Cardiac fibroblast (primary cell): Measurements from ENCODE around the gene AKAP13.

ENCODE experiments used
- DNase-seq, 2 donors: peaks; one replicate each; pipeline versions ENCODE4 v3.0.0 to v3.0.0-alpha.2; 2010; ENCODE audit warnings: low read depth in 2 of 2
- H3K4me3 ChIP-seq, 2 donors: replicated peaks in 1 of 2; 1 replicate in 1 of 2; 2 replicates in 1 of 2; pipeline ENCODE4 v1.5.1; 2011; ENCODE audit warnings: low read depth in 2 of 2, low read length in 2 of 2, mild to moderate bottlenecking in 2 of 2, moderate library complexity in 1 of 2
- TF ChIP-seq, protein P1 (sequence below): IDR thresholded peaks from one replicate; pipeline ENCODE4 v1.5.1; 2011; ENCODE audit warnings: low read depth, mild to moderate bottlenecking, low read length, inconsistent platforms

Gene AKAP13

DNA sequence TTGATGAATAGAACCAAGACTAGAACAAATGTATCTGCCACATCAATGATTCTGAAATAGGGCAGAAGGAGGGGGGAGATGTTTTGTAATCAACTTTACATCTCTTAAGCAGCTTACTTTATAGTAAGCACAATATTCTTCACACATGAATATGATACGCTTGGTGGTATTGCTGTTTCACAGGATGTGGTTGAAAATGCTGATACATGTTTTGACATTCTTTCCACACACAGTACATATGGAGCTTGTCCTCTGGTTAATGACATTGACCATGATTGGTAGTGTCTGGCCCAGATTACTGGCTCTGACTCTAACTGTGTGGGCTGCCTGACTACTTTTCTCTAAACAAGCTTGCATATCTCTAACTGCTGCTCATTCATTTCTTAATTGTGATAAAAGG is 245.5 kb downstream of the AKAP13 start:
- H3K4me3 ChIP-seq, result no peak overlapping the region
- peak; percentile 60 to 73 for DNase-seq

DNA sequence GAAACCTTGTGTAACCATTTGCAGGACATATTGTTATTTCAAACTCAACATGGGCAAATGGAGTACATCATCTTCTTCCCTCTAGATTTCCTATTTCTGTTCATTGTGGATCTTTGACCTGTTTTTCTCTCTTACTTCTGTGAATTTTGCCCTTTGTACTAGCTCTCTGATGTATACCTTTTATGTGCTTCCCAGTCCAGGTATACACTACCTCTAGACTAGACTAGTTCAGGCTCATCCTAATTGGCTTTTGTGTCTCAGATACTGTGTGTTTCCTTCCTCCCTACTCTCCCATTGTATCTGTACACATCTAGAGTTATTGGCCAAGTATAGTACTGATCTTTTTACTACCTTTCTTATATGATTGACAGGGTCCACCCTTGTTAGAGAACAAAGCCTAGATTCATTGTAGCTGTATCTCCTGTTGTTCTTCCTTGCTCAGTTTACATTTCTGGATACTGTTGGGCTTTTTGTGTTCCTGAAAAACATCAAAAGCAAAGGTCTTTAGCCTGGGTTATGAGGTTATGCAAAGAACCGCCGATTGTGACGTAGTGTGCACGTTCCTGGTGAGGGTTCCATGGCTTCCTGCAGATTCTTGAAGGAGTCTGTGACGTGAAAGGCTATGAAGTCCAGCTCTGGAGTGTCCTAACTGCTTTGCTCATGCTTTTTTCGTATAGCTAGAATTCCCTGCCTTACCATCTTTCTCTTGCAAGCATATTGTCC is 247.0 kb downstream of the AKAP13 start:
- H3K4me3 ChIP-seq, result no peak overlapping the region
- DNase-seq, result no peak
- TF ChIP-seq, protein P1, sequence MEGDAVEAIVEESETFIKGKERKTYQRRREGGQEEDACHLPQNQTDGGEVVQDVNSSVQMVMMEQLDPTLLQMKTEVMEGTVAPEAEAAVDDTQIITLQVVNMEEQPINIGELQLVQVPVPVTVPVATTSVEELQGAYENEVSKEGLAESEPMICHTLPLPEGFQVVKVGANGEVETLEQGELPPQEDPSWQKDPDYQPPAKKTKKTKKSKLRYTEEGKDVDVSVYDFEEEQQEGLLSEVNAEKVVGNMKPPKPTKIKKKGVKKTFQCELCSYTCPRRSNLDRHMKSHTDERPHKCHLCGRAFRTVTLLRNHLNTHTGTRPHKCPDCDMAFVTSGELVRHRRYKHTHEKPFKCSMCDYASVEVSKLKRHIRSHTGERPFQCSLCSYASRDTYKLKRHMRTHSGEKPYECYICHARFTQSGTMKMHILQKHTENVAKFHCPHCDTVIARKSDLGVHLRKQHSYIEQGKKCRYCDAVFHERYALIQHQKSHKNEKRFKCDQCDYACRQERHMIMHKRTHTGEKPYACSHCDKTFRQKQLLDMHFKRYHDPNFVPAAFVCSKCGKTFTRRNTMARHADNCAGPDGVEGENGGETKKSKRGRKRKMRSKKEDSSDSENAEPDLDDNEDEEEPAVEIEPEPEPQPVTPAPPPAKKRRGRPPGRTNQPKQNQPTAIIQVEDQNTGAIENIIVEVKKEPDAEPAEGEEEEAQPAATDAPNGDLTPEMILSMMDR, result no peak

More for the DNA sequence above, 245.5 kb downstream of the AKAP13 start:
- TF ChIP-seq, protein P1, result no peak

DNA sequence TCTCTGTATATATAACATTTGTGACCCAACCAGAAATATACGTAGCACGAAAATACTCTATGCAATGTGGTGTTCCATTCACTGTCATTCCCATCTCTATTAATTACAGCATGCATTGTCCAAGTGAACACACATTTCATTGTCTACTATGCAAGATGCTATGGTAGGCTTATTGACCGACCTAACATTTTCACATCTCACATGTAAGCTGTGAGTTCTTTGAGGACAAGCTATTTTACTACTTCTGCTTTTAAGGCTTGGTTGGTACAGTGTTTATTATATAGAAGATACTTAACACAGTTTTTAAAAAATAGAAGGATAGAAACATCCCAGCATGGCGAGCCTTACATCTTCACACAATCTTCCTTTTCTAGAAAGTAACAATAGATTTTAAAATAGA is 249.9 kb downstream of the AKAP13 start:
- H3K4me3 ChIP-seq, result no peak overlapping the region
- TF ChIP-seq, protein P1, result no peak
- DNase-seq, result no peak

DNA sequence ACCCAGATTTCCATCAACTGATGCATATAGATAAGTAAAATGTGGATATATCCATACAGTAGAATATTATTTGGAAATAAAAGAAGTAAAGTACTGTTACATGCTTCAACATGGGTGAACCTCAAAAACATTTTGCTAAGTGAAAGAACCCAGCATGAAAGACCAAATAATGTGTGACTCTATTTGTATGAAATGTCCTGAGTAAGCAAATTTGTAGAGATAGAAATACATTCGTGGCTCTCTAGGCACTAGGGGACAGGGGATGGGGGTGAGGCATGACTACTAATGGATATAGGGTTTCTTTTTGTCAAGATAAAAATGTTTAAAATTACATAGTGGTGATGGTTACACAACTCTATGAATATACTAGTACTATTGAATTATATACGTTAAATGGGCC is 250.6 kb downstream of the AKAP13 start:
- H3K4me3 ChIP-seq, result no peak overlapping the region
- TF ChIP-seq, protein P1, result no peak
- no peak for DNase-seq

DNA sequence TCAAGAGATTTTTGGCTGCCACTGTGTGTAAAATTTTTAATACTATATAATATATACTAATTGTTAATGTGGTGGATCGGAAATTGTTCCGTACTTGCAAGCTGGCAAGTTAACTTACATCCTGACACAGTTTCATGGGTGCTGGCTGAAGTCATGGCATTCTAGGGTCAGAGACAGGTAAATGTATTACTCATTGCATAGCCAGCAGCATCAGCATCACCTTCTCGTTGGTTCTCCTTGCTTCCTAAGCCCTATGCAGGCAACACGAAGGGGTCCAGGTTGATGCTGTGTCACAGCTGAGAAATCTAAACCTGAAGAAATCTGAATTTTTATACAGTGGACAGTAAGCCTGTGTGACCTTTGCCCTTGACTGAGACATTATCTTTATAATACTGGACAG is 251.6 kb downstream of the AKAP13 start:
- H3K4me3 ChIP-seq, result no peak overlapping the region
- no peak for DNase-seq
- TF ChIP-seq, protein P1, result no peak

DNA sequence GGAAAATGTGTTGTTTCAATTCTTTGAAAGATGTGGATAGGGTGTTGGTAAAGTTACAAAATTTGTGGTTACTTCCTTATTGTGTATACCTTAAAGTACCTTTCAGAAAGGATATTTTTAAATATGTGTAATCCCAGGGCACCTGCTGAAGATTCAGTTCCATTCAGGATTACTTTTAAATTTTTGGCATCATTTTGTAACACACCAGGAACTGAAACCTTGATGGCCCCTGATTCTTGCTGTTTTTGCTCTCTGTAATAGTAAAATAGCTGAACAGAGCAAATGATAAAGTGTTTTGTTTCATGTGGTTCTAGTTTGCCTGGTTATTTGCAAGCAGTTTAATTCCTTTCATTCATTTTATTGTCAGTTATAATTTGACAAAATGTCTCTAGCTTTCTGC is 253.5 kb downstream of the AKAP13 start:
- no peak overlapping the region for H3K4me3 ChIP-seq
- no peak for DNase-seq
- TF ChIP-seq, protein P1, result no peak

DNA sequence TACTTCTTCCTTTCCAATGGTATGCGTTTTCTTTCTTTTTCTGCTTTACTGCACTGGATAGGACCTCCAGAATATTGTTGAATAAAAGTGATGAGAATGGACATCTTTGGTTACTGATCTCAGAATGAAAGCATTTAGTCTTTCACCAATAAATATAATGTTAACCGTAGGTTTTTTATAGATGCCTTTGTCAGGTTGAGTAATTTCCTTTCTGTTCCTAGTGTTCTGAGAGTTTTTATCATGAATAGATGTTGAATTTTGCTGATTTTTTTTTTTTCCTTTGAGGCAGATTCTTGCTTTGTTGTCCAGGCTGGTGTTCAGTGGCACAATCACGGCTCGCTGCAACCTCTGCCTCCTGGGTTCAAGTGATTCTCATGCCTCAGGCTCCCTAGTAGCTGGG is 255.9 kb downstream of the AKAP13 start:
- DNase-seq, result peak in 1 of 2 donors; percentile 41
- TF ChIP-seq, protein P1, result no peak
- no peak overlapping the region for H3K4me3 ChIP-seq
